Prostate gland (tissue), 2 donors: ENCODE results near the gene RPSA.

Experiments used
- POLR2A ChIP-seq: fragments of 450-650 bp; IDR thresholded peaks from one replicate; pipeline ENCODE4 v1.6.1; 2016; ENCODE audit warnings: antibody characterized with exemption, mild to moderate bottlenecking
- TF ChIP-seq, protein P1 (sequence below), 4 experiments: fragments of 200-600 bp in 2 of 4; fragments of 450-650 bp in 2 of 4; sonication (generic) in 2 of 4; IDR thresholded peaks; 1 replicate in 3 of 4; 2 replicates in 1 of 4; pipeline ENCODE4 v1.5.1; 2016 to 2019; ENCODE audit warnings: antibody characterized with exemption in 4 of 4, mild to moderate bottlenecking in 2 of 4, moderate library complexity in 2 of 4

DNA sequence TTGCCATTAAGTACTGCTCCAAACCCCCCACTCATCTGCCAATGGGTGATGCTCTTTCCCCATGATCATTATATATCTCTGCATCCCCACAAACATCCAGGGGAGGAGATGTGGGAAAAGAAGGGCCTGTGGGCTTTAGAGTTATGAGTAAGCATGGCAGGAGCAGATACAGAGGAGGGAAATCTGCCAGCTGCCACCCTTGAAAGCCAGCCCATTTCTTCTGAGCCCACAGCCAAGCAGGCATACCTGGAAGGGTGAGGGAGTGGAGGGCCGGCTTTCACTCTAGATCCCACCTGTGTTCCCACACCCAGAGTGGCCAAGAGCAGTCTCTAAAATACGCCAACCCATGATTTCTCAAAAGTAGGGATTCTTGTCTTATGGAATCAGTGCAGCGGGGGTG, 25.1 kb upstream of the RPSA start:
- TF ChIP-seq, protein P1, sequence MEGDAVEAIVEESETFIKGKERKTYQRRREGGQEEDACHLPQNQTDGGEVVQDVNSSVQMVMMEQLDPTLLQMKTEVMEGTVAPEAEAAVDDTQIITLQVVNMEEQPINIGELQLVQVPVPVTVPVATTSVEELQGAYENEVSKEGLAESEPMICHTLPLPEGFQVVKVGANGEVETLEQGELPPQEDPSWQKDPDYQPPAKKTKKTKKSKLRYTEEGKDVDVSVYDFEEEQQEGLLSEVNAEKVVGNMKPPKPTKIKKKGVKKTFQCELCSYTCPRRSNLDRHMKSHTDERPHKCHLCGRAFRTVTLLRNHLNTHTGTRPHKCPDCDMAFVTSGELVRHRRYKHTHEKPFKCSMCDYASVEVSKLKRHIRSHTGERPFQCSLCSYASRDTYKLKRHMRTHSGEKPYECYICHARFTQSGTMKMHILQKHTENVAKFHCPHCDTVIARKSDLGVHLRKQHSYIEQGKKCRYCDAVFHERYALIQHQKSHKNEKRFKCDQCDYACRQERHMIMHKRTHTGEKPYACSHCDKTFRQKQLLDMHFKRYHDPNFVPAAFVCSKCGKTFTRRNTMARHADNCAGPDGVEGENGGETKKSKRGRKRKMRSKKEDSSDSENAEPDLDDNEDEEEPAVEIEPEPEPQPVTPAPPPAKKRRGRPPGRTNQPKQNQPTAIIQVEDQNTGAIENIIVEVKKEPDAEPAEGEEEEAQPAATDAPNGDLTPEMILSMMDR (IDR thresholded peaks at IDR 0.05) = no peak
- no peak for TF ChIP-seq POLR2A
